ENCODE results near the gene ADARB2. TPM values are rescaled to one million over a fixed set of nuclear protein-coding genes. Genes with fewer than 3 reads are reported as not detected.

The ADARB2 gene
- total RNA-seq, 1 experiment from 2014 or later = not detected

DNA sequence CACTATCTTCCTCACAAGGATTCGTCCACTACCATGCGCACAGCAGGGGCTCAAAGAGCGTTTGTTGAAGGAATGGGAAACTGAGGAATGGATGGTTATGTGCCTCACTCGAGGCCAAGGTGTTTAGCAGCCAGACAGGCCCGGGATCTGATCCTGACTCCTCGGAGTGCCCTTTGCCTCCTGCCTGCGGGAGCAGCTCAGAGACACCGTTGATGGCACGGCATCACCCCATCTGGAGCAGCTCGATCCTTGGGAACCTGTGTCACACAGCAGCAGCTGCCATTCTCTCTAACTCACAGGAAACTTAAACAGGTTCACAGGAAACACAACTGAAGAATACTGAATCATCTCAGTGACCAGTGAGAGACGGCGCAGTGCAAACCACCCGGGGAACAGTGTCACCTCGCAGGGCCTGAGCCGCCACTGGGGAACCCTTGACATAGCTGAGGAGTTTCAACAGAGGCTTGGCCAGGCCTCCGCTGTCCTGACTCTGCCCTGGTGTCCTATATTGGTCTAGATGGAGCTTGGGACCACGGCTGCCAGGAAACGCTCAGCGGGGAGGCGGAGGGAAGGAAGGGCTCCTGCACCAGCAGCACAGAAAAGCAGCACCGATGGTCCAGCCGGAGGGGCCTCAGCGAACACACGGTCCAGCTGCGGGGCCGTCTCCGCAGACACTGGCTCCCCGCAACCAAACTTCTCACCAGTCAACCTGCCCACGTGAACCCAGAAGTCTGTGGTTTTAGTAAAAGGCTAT, 169.4 kb downstream of the ADARB2 start:
- no peak overlapping the region for H3K4me3 Mint-ChIP-seq (ENCODE audit: low read depth, unreplicated experiment)
- intact Hi-C loops (cut with micrococcal nuclease; ENCODE audit: unreplicated experiment) = no loop called here
- DNase-seq = no peak
- H3K27me3 Mint-ChIP-seq (ENCODE audit: unreplicated experiment) = peaks cover 41% of the 10 kb centered on the region
- no TSS peak for BruUV-seq (replicated peaks)
- peaks cover 7% of the 10 kb centered on the region for H3K9me3 Mint-ChIP-seq (ENCODE audit: low read depth, unreplicated experiment)
- no peaks in the 10 kb centered on the region for H3K36me3 Mint-ChIP-seq (ENCODE audit: insufficient read depth, unreplicated experiment)
- CTCF ChIA-PET = no interaction called here
- TF ChIP-seq, protein P1, sequence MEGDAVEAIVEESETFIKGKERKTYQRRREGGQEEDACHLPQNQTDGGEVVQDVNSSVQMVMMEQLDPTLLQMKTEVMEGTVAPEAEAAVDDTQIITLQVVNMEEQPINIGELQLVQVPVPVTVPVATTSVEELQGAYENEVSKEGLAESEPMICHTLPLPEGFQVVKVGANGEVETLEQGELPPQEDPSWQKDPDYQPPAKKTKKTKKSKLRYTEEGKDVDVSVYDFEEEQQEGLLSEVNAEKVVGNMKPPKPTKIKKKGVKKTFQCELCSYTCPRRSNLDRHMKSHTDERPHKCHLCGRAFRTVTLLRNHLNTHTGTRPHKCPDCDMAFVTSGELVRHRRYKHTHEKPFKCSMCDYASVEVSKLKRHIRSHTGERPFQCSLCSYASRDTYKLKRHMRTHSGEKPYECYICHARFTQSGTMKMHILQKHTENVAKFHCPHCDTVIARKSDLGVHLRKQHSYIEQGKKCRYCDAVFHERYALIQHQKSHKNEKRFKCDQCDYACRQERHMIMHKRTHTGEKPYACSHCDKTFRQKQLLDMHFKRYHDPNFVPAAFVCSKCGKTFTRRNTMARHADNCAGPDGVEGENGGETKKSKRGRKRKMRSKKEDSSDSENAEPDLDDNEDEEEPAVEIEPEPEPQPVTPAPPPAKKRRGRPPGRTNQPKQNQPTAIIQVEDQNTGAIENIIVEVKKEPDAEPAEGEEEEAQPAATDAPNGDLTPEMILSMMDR (IDR thresholded peaks at IDR 0.05; ENCODE audit: unreplicated experiment) = no peak
- H3K4me1 Mint-ChIP-seq (ENCODE audit: low read depth, unreplicated experiment) = no peaks in the 10 kb centered on the region
- no peak overlapping the region for H3K27ac Mint-ChIP-seq (ENCODE audit: unreplicated experiment)

DNA sequence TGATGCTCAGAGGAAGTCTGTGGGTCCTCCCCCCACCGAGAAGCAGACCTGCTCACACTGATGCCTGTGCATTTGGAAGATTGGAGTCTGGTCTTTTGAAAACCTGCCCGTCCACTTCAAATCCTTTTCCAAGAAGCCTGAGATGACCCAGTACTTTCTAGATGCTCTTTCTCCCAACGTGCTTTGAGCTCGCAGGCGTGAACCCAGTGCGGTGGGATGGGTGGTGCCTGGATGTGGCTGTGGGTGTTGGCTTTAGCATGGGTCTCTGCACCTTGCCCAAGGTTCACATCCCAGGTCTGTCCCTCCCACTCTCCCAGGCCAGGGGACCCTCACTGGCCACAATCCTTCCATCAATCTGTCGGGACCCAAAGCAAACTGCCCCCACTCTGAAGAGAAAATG, 170.2 kb downstream of the ADARB2 start:
- H3K27me3 Mint-ChIP-seq (ENCODE audit: unreplicated experiment) = peaks cover 38% of the 10 kb centered on the region
- TF ChIP-seq, protein P1 (IDR thresholded peaks at IDR 0.05; ENCODE audit: unreplicated experiment) = no peak
- H3K4me1 Mint-ChIP-seq (ENCODE audit: low read depth, unreplicated experiment) = no peaks in the 10 kb centered on the region
- BruUV-seq (replicated peaks) = no TSS peak
- no peak for DNase-seq
- H3K36me3 Mint-ChIP-seq (ENCODE audit: insufficient read depth, unreplicated experiment) = no peaks in the 10 kb centered on the region
- intact Hi-C loops (cut with micrococcal nuclease; ENCODE audit: unreplicated experiment) = no loop called here
- H3K4me3 Mint-ChIP-seq (ENCODE audit: low read depth, unreplicated experiment) = no peak overlapping the region
- no peak overlapping the region for H3K27ac Mint-ChIP-seq (ENCODE audit: unreplicated experiment)
- CTCF ChIA-PET = no interaction called here
- peaks cover 9% of the 10 kb centered on the region for H3K9me3 Mint-ChIP-seq (ENCODE audit: low read depth, unreplicated experiment)

DNA sequence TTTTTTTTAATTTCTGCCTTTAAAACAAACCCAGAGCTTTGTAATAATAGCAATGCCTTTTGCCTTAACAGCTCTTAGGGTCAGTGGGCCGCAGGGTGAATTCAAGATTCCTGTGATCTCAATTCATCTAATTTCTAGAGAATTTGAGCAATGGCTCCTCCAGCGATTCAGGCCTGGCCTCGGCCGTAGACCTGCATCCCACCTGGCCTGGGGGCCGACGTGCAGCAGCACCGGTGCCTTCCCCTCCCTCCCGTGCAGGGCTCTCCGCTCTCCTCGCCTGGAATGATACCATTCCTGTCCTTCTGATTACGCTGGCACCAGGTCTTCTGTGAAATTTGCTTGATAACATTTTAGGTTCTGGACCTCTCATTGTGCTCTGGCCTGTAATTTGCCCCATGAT, 172.5 kb downstream of the ADARB2 start:
- BruUV-seq (replicated peaks) = no TSS peak
- Mint-ChIP-seq H3K36me3 (ENCODE audit: insufficient read depth, unreplicated experiment) (no peaks in the 10 kb centered on the region), H3K4me3 (ENCODE audit: low read depth, unreplicated experiment) (no peak overlapping the region), H3K27ac (ENCODE audit: unreplicated experiment) (no peak overlapping the region), H3K4me1 (ENCODE audit: low read depth, unreplicated experiment) (no peaks in the 10 kb centered on the region), H3K27me3 (ENCODE audit: unreplicated experiment) (peaks cover 35% of the 10 kb centered on the region), H3K9me3 (ENCODE audit: low read depth, unreplicated experiment) (peaks cover 11% of the 10 kb centered on the region)
- intact Hi-C loops (cut with micrococcal nuclease; ENCODE audit: unreplicated experiment) = no loop called here
- CTCF ChIA-PET = interaction anchor here (0.6 kb wide), 1 partner anchor 145 kb away, joined by 3 read pairs; no protein-coding TSS in a partner anchor
- DNase-seq = no peak
- TF ChIP-seq, protein P1 (IDR thresholded peaks at IDR 0.05; ENCODE audit: unreplicated experiment) = no peak

DNA sequence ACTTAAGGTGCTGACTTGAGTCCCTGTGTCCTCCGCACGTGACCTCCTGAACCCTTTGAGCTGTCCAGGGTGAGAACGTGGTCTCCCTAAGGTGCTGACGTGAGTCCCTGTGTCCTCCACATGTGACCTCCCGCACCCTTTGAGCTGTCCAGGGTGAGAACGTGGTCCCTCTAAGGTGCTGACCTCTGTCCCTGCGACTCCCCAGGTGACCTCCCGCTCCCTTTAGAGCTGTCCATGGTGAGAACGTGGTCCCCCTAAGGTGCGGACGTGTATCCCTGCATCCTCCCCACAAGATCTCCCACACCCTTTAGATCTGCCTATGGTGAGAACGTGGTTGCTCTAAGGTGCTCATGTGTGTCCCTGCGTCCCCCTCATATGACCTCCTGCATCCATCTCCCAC, 174.3 kb downstream of the ADARB2 start:
- BruUV-seq (replicated peaks) = no TSS peak
- intact Hi-C loops (cut with micrococcal nuclease; ENCODE audit: unreplicated experiment) = no loop called here
- H3K27me3 Mint-ChIP-seq (ENCODE audit: unreplicated experiment) = peaks cover 20% of the 10 kb centered on the region

More for the DNA sequence above, 174.3 kb downstream of the ADARB2 start:
- no peak overlapping the region for H3K4me3 Mint-ChIP-seq (ENCODE audit: low read depth, unreplicated experiment)
- CTCF ChIA-PET = no interaction called here
- H3K9me3 Mint-ChIP-seq (ENCODE audit: low read depth, unreplicated experiment) = peaks cover 7% of the 10 kb centered on the region
- no peak for DNase-seq
- H3K36me3 Mint-ChIP-seq (ENCODE audit: insufficient read depth, unreplicated experiment) = no peaks in the 10 kb centered on the region
- no peaks in the 10 kb centered on the region for H3K4me1 Mint-ChIP-seq (ENCODE audit: low read depth, unreplicated experiment)
- no peak overlapping the region for H3K27ac Mint-ChIP-seq (ENCODE audit: unreplicated experiment)
- TF ChIP-seq, protein P1 (IDR thresholded peaks at IDR 0.05; ENCODE audit: unreplicated experiment) = no peak

Data from Calu3 (cell line).